ENCODE measurements around the gene ACTR1B.
"Not testable (repeated sequence)": the region's sequence is repeated elsewhere in the genome, so short reads cannot be mapped to it uniquely, and the experiment has no call there.

The ACTR1B gene

GRCh38 chr2:97688062-97688827, 24.4 kb upstream of the ACTR1B start:
- no peak for DNase-seq (ENCODE audit: low read depth in 2 of 2)

- not testable (repeated sequence) for DNase-seq (ENCODE audit: low read depth in 2 of 2)
These were observed 23.4 kb upstream of the ACTR1B start for GRCh38 chr2:97687235-97687634.

GRCh38 chr2:97678298-97678697, 14.5 kb upstream of the ACTR1B start:
- no peak for DNase-seq (ENCODE audit: low read depth in 2 of 2)

- no peak for DNase-seq (ENCODE audit: low read depth in 2 of 2)
These were observed 13.6 kb upstream of the ACTR1B start for GRCh38 chr2:97677480-97677879.

GRCh38 chr2:97676620-97677019, 12.8 kb upstream of the ACTR1B start:
- DNase-seq (ENCODE audit: low read depth in 2 of 2): no peak

GRCh38 chr2:97675430-97676113, 11.7 kb upstream of the ACTR1B start:
- no peak for DNase-seq (ENCODE audit: low read depth in 2 of 2)

GRCh38 chr2:97673915-97674283, 10.1 kb upstream of the ACTR1B start:
- peak; percentile 58 for DNase-seq (ENCODE audit: low read depth in 2 of 2)

GRCh38 chr2:97673182-97673914, 9.5 kb upstream of the ACTR1B start:
- peak; percentile 34 to 50 for DNase-seq (ENCODE audit: low read depth in 2 of 2)

- not testable (repeated sequence) for DNase-seq (ENCODE audit: low read depth in 2 of 2)
These were observed 8.8 kb upstream of the ACTR1B start for GRCh38 chr2:97672606-97673140.

- no peak for DNase-seq (ENCODE audit: low read depth in 2 of 2)
These were observed 7.7 kb upstream of the ACTR1B start for GRCh38 chr2:97671526-97671925.

GRCh38 chr2:97670471-97670870, 6.6 kb upstream of the ACTR1B start:
- DNase-seq (ENCODE audit: low read depth in 2 of 2): no peak

GRCh38 chr2:97669448-97669847, 5.6 kb upstream of the ACTR1B start, which contains the start of gene C2orf92:
Gene C2orf92 (plus strand): TSS chr2:97669713. CDS start chr2:97669789, 76 bp downstream.
- DNase-seq (ENCODE audit: low read depth in 2 of 2): no peak

GRCh38 chr2:97664636-97664970, 759 bp upstream of the ACTR1B start:
- DNase-seq (ENCODE audit: low read depth in 2 of 2): no peak

- no peak for DNase-seq (ENCODE audit: low read depth in 2 of 2)
These were observed 250 bp downstream of the ACTR1B start for GRCh38 chr2:97663626-97663961.

GRCh38 chr2:97662895-97663625, 784 bp downstream of the ACTR1B start:
- DNase-seq (ENCODE audit: low read depth in 2 of 2): peak; percentile 81 to 85

- no peak for DNase-seq (ENCODE audit: low read depth in 2 of 2)
These were observed 1.4 kb downstream of the ACTR1B start for GRCh38 chr2:97662386-97662894.

GRCh38 chr2:97661927-97662326, 1.9 kb downstream of the ACTR1B start:
- no peak for DNase-seq (ENCODE audit: low read depth in 2 of 2)

- no peak for DNase-seq (ENCODE audit: low read depth in 2 of 2)
These were observed 3.0 kb downstream of the ACTR1B start for GRCh38 chr2:97660775-97661389.

- DNase-seq (ENCODE audit: low read depth in 2 of 2): no peak
These were observed 3.6 kb downstream of the ACTR1B start for GRCh38 chr2:97660044-97660774.

- no peak for DNase-seq (ENCODE audit: low read depth in 2 of 2)
These were observed 4.4 kb downstream of the ACTR1B start for GRCh38 chr2:97659256-97660043.

All from stimulated activated CD8-positive, alpha-beta memory T cell treated with anti-CD3 and anti-CD28 coated beads, Interleukin-15, amount 100 ng/mL, for 48 hours (primary cell).